Measurements from ENCODE around the gene EFR3B. TPM values are rescaled to one million over a fixed set of nuclear protein-coding genes. Genes with fewer than 3 reads are reported as not detected.

Gene EFR3B
- total RNA-seq, 2 donors from 2014 or later = 11.0 to 11.8 TPM

DNA sequence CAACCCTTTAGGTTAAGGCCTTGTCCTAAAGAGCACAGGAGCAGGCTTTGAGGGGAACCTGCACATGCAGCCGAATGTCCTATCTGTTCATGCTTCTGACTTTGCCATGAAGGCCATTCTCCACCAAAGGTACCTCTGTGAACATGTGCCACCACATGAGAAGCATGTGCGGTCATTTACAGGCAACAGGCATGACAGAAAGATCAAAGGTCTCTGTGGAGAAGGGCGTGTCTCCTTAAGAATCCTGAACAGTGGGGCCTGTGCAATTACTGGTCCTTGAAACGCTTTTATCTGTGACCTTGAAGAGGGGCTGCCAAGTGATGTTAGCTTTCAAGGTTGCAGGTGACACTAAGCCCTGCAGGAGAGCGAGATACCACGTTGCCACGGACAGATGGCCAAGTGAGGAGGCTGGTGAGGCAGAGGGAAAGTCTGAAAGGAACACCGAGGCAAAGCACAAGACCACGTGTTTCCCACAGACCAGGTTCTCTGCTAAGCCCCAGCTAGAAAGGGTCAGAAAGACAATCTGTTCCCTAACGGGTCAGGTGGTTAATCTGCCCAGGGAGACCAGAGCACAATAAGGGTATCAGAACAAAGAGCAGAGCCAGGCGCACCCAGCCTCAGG, 146.0 kb downstream of the EFR3B start:
- Mint-ChIP-seq H3K4me3 (no peak overlapping the region), H3K27me3 (ENCODE audit: insufficient read depth) (peaks cover 2% of the 10 kb centered on the region), H3K27ac (no peak overlapping the region), H3K4me1 (peaks cover 27% of the 10 kb centered on the region), H3K36me3 (ENCODE audit: low read depth) (no peaks in the 10 kb centered on the region), H3K9me3 (no peaks in the 10 kb centered on the region)
- Histone ChIP-seq H3K9me3 (ENCODE audit: control insufficient read depth, low read length) (no peaks in the 10 kb centered on the region), H3K4me1 (ENCODE audit: control insufficient read depth, insufficient read depth, low read length) (no peaks in the 10 kb centered on the region), H3K27ac (ENCODE audit: low read depth, low read length) (no peak overlapping the region), H3K27me3 (ENCODE audit: control insufficient read depth, insufficient read depth, low read length, poor library complexity, severe bottlenecking) (no peaks in the 10 kb centered on the region), H3K4me3 (ENCODE audit: low read length) (no peak overlapping the region), H3K36me3 (ENCODE audit: control insufficient read depth, insufficient read depth, low read length) (no peaks in the 10 kb centered on the region), H3K9ac (ENCODE audit: extremely low read depth, low read length, poor library complexity, severe bottlenecking) (no peak overlapping the region)
- no peak for TF ChIP-seq CTCF (conservative IDR thresholded peaks at IDR 0.05)
- WGBS, 2 experiments (ENCODE audit: insufficient coverage in 1 of 2, insufficient read length in 1 of 2) = 86 to 91% methylated on average over 10 to 11 of the region's 11 CpGs
- DNase-seq = no peak

DNA sequence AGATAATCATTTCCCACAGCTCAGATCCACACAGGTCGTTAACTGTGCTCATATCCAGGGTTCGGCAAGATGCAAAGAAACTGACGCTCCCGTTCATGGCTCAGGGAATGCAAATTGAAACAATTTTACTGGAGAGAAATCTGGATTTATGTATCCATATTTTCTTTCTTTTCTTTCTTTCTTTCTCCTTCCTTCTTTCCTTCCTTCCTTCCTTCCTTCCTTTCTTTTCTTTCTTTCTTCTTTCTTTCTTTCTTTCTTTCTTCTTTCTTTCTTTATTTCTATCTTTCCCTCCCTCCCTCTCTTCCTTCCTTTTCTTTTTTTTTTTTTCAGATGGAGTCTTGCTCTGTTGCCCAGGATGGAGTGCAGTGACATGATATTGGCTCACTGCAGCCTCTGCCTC, 146.5 kb downstream of the EFR3B start:
- H3K27ac Mint-ChIP-seq = no peak overlapping the region
- 89 to 93% methylated on average over 4 of the region's 4 CpGs for WGBS, 2 experiments (ENCODE audit: insufficient coverage in 1 of 2, insufficient read length in 1 of 2)
- no peaks in the 10 kb centered on the region for H3K36me3 ChIP-seq (ENCODE audit: control insufficient read depth, insufficient read depth, low read length)
- no peak for TF ChIP-seq CTCF (conservative IDR thresholded peaks at IDR 0.05)
- H3K9me3 Mint-ChIP-seq = no peaks in the 10 kb centered on the region
- no peaks in the 10 kb centered on the region for H3K4me1 ChIP-seq (ENCODE audit: control insufficient read depth, insufficient read depth, low read length)
- H3K4me1 Mint-ChIP-seq = peaks cover 27% of the 10 kb centered on the region
- no peaks in the 10 kb centered on the region for H3K27me3 ChIP-seq (ENCODE audit: control insufficient read depth, insufficient read depth, low read length, poor library complexity, severe bottlenecking)
- no peak overlapping the region for H3K4me3 Mint-ChIP-seq
- no peak overlapping the region for H3K9ac ChIP-seq (ENCODE audit: extremely low read depth, low read length, poor library complexity, severe bottlenecking)
- no peak overlapping the region for H3K4me3 ChIP-seq (ENCODE audit: low read length)
- no peaks in the 10 kb centered on the region for H3K36me3 Mint-ChIP-seq (ENCODE audit: low read depth)
- H3K27ac ChIP-seq (ENCODE audit: low read depth, low read length) = no peak overlapping the region
- DNase-seq = no peak
- no peaks in the 10 kb centered on the region for H3K9me3 ChIP-seq (ENCODE audit: control insufficient read depth, low read length)
- H3K27me3 Mint-ChIP-seq (ENCODE audit: insufficient read depth) = peaks cover 2% of the 10 kb centered on the region

GRCh38 chr2:25190536-25190935, 148.7 kb downstream of the EFR3B start:
- H3K4me3 ChIP-seq (ENCODE audit: low read length) = no peak overlapping the region
- no peak for TF ChIP-seq CTCF (conservative IDR thresholded peaks at IDR 0.05)
- no peaks in the 10 kb centered on the region for H3K27me3 ChIP-seq (ENCODE audit: control insufficient read depth, insufficient read depth, low read length, poor library complexity, severe bottlenecking)
- no peak for DNase-seq
- H3K9me3 Mint-ChIP-seq = no peaks in the 10 kb centered on the region
- no peak overlapping the region for H3K27ac ChIP-seq (ENCODE audit: low read depth, low read length)
- peak overlapping the region; percentile 69 for H3K27ac Mint-ChIP-seq
- no peaks in the 10 kb centered on the region for H3K36me3 Mint-ChIP-seq (ENCODE audit: low read depth)
- H3K9me3 ChIP-seq (ENCODE audit: control insufficient read depth, low read length) = no peaks in the 10 kb centered on the region
- no peak overlapping the region for H3K4me3 Mint-ChIP-seq
- peaks cover 38% of the 10 kb centered on the region for H3K4me1 Mint-ChIP-seq
- H3K27me3 Mint-ChIP-seq (ENCODE audit: insufficient read depth) = no peaks in the 10 kb centered on the region
- H3K9ac ChIP-seq (ENCODE audit: extremely low read depth, low read length, poor library complexity, severe bottlenecking) = no peak overlapping the region
- 93 to 100% methylated on average over 1 to 5 of the region's 5 CpGs for WGBS, 2 experiments (ENCODE audit: insufficient coverage in 1 of 2, insufficient read length in 1 of 2)
- H3K4me1 ChIP-seq (ENCODE audit: control insufficient read depth, insufficient read depth, low read length) = peaks cover 7% of the 10 kb centered on the region
- no peaks in the 10 kb centered on the region for H3K36me3 ChIP-seq (ENCODE audit: control insufficient read depth, insufficient read depth, low read length)

Data from endodermal cell (in vitro differentiated cells).